Osteocyte (in vitro differentiated cells): ENCODE measurements around the gene XYLT1. TPM values are rescaled to one million over a fixed set of nuclear protein-coding genes. Genes with fewer than 3 reads are reported as not detected.

ENCODE experiments used
- DNase-seq: peaks from one replicate; pipeline ENCODE4 v3.0.0; 2021; ENCODE audit warnings: mixed read lengths; ENCODE audit not compliant: unreplicated experiment; ENCODE audit errors: extremely low spot score
- H3K27ac Mint-ChIP-seq: one replicate; pipeline ENCODE4 v1.8.0; 2021; ENCODE audit warnings: mild to moderate bottlenecking, mixed read lengths; ENCODE audit not compliant: unreplicated experiment
- H3K27me3 Mint-ChIP-seq: one replicate; pipeline ENCODE4 v1.8.0; 2021; ENCODE audit warnings: mixed read lengths; ENCODE audit not compliant: unreplicated experiment
- H3K36me3 Mint-ChIP-seq: one replicate; pipeline ENCODE4 v1.8.0; 2021; ENCODE audit warnings: mixed read lengths; ENCODE audit not compliant: unreplicated experiment
- H3K4me1 Mint-ChIP-seq: one replicate; pipeline ENCODE4 v1.8.0; 2021; ENCODE audit warnings: mixed read lengths; ENCODE audit not compliant: unreplicated experiment
- H3K4me3 Mint-ChIP-seq: one replicate; pipeline ENCODE4 v1.8.0; 2021; ENCODE audit warnings: mild to moderate bottlenecking, moderate library complexity, mixed read lengths; ENCODE audit not compliant: unreplicated experiment
- H3K9me3 Mint-ChIP-seq: one replicate; pipeline ENCODE4 v1.8.0; 2021; ENCODE audit warnings: mixed read lengths; ENCODE audit not compliant: unreplicated experiment
- CTCF ChIP-seq: fragments of 200-600 bp; sonication (generic); IDR thresholded peaks from 2 replicates; pipeline ENCODE4 v1.5.0; 2021; ENCODE audit warnings: antibody characterized with exemption, mild to moderate bottlenecking, moderate library complexity
- total RNA-seq: library from RNA; stranded (reverse); gene quantifications from 2 replicates; pipeline ENCODE4 v1.2.1, GENCODE V29; 2021

Gene XYLT1
- total RNA-seq, 1 donor from 2014 or later = 11.1 TPM

GRCh38 chr16:17128791-17129190 is 342.0 kb downstream of the XYLT1 start:
- no peaks in the 10 kb centered on the region for H3K27me3 Mint-ChIP-seq
- DNase-seq = no peak
- no peak overlapping the region for H3K27ac Mint-ChIP-seq
- no peak overlapping the region for H3K4me3 Mint-ChIP-seq
- H3K4me1 Mint-ChIP-seq = no peaks in the 10 kb centered on the region
- H3K36me3 Mint-ChIP-seq = peaks cover 11% of the 10 kb centered on the region
- peaks cover 10% of the 10 kb centered on the region for H3K9me3 Mint-ChIP-seq
- TF ChIP-seq CTCF = no peak

GRCh38 chr16:17126156-17126555 is 344.6 kb downstream of the XYLT1 start:
- Mint-ChIP-seq H3K9me3 (peaks cover 26% of the 10 kb centered on the region), H3K27ac (no peak overlapping the region), H3K4me1 (no peaks in the 10 kb centered on the region), H3K27me3 (no peaks in the 10 kb centered on the region), H3K4me3 (no peak overlapping the region), H3K36me3 (peaks cover 11% of the 10 kb centered on the region)
- TF ChIP-seq CTCF = no peak
- DNase-seq = no peak

GRCh38 chr16:17125671-17126070 is 345.1 kb downstream of the XYLT1 start:
- peaks cover 26% of the 10 kb centered on the region for H3K9me3 Mint-ChIP-seq
- no peaks in the 10 kb centered on the region for H3K4me1 Mint-ChIP-seq
- no peak overlapping the region for H3K27ac Mint-ChIP-seq
- no peak for DNase-seq
- H3K27me3 Mint-ChIP-seq = no peaks in the 10 kb centered on the region
- no peak for TF ChIP-seq CTCF
- H3K4me3 Mint-ChIP-seq = no peak overlapping the region
- peaks cover 11% of the 10 kb centered on the region for H3K36me3 Mint-ChIP-seq

- no peak for TF ChIP-seq CTCF
Observed at GRCh38 chr16:17117906-17118577, 352.7 kb downstream of the XYLT1 start.

GRCh38 chr16:17116595-17117322 is 354.0 kb downstream of the XYLT1 start:
- Mint-ChIP-seq H3K9me3 (peaks cover 6% of the 10 kb centered on the region), H3K27me3 (no peaks in the 10 kb centered on the region), H3K4me1 (no peaks in the 10 kb centered on the region), H3K27ac (no peak overlapping the region), H3K36me3 (no peaks in the 10 kb centered on the region), H3K4me3 (no peak overlapping the region)
- no peak for DNase-seq
- TF ChIP-seq CTCF = no peak

More at GRCh38 chr16:17117906-17118577, 352.7 kb downstream of the XYLT1 start:
- DNase-seq = no peak
- no peak overlapping the region for H3K27ac Mint-ChIP-seq
- peaks cover 14% of the 10 kb centered on the region for H3K9me3 Mint-ChIP-seq
- no peaks in the 10 kb centered on the region for H3K4me1 Mint-ChIP-seq
- no peaks in the 10 kb centered on the region for H3K36me3 Mint-ChIP-seq
- H3K27me3 Mint-ChIP-seq = no peaks in the 10 kb centered on the region
- no peak overlapping the region for H3K4me3 Mint-ChIP-seq
